H1 (cell line): ENCODE data around the gene AAMP. TPM values are rescaled to one million over a fixed set of nuclear protein-coding genes. Genes with fewer than 3 reads are reported as not detected.

Experiments
- CTCF ChIA-PET: fragments of 300-600 bp; sonication (Branson Sonifier 250); formaldehyde crosslinking; loops from one replicate; lab custom pipeline; 2021; ENCODE audit not compliant: partially characterized antibody; lab: Charles Lee
- POLR2A ChIA-PET: fragments of 300-600 bp; sonication (Branson Sonifier 250); formaldehyde crosslinking; loops from one replicate; lab custom pipeline; 2021; ENCODE audit warnings: inconsistent platforms; ENCODE audit not compliant: partially characterized antibody; lab: Charles Lee
- DNase-seq, 2 experiments: peaks; one replicate each; pipeline versions ENCODE4 v3.0.0 to v3.0.0-alpha.2; 2010 to 2022; ENCODE audit warnings: low spot score in 2 of 2, low read depth in 1 of 2, mixed read lengths in 1 of 2
- FAIRE-seq: peaks from 2 replicates; lab custom pipeline; 2011; peaks lifted over from hg19 to GRCh38; lab: Jason Lieb, UNC
- H2AFZ ChIP-seq: 2 replicates; pipeline ENCODE4 v1.8.1; 2012; ENCODE audit warnings: low read length, inconsistent platforms
- H2AK5ac ChIP-seq: 2 replicates; pipeline ENCODE4 v1.6.1; 2013; ENCODE audit warnings: low read depth, low read length
- H2BK120ac ChIP-seq: replicated peaks from 2 replicates; pipeline ENCODE3; 2013; ENCODE audit warnings: low read depth, low read length, inconsistent platforms
- H2BK12ac ChIP-seq: 2 replicates; pipeline ENCODE4 v1.6.1; 2013; ENCODE audit warnings: low read depth, low read length
- H2BK15ac ChIP-seq: 2 replicates; pipeline ENCODE4 v1.6.1; 2013; ENCODE audit warnings: low read length
- H2BK20ac ChIP-seq: 2 replicates; pipeline ENCODE4 v1.6.1; 2013; ENCODE audit warnings: low read length
- H2BK5ac ChIP-seq: 2 replicates; pipeline ENCODE4 v1.6.1; 2013; ENCODE audit warnings: low read depth, low read length
- H3K14ac ChIP-seq: 2 replicates; pipeline ENCODE4 v1.6.1; 2013; ENCODE audit warnings: inconsistent platforms; ENCODE audit not compliant: insufficient read length
- H3K18ac ChIP-seq: 2 replicates; pipeline ENCODE4 v1.6.1; 2013; ENCODE audit warnings: low read length; ENCODE audit errors: extremely low read depth
- H3K23ac ChIP-seq: 2 replicates; pipeline ENCODE4 v1.6.1; 2013; ENCODE audit warnings: inconsistent platforms; ENCODE audit not compliant: insufficient read length
- H3K23me2 ChIP-seq: 2 replicates; pipeline ENCODE4 v1.6.1; 2013; ENCODE audit warnings: low read depth, low read length
- H3K27ac ChIP-seq: 2 replicates; pipeline ENCODE4 v1.6.1; 2011; ENCODE audit warnings: low read depth, low read length, inconsistent platforms
- H3K27me3 ChIP-seq, 4 experiments: replicated peaks in 1 of 4; 1 replicate in 1 of 4; 2 replicates in 3 of 4; pipeline versions ENCODE4 v1.6.1 to v1.8.1; 2011 to 2013; ENCODE audit warnings: low read length in 3 of 4, mild to moderate bottlenecking in 3 of 4, inconsistent platforms in 2 of 4, mixed read lengths in 2 of 4, moderate library complexity in 1 of 4; ENCODE audit not compliant: control insufficient read depth in 3 of 4, insufficient read depth in 3 of 4; ENCODE audit errors: extremely low read depth in 1 of 4
- H3K36me3 ChIP-seq, 4 experiments: 2 replicates each; pipeline versions ENCODE4 v1.6.1 to v1.8.1; 2011 to 2013; ENCODE audit warnings: mild to moderate bottlenecking in 4 of 4, low read length in 3 of 4, moderate library complexity in 2 of 4, control low read depth in 1 of 4, inconsistent platforms in 1 of 4; ENCODE audit not compliant: insufficient read depth in 4 of 4, control insufficient read depth in 2 of 4
- H3K4ac ChIP-seq: replicated peaks from 2 replicates; pipeline ENCODE3; 2013; ENCODE audit warnings: low read length, low read depth, mixed read lengths, inconsistent platforms; ENCODE audit not compliant: insufficient read length
- H3K4me1 ChIP-seq, 4 experiments: replicated peaks in 1 of 4; 1 replicate in 1 of 4; 2 replicates in 3 of 4; pipeline versions ENCODE4 v1.6.1 to v1.8.1; 2011 to 2013; ENCODE audit warnings: low read length in 3 of 4, inconsistent platforms in 2 of 4, mixed read lengths in 1 of 4; ENCODE audit not compliant: insufficient read depth in 4 of 4, control insufficient read depth in 3 of 4
- H3K4me2 ChIP-seq, 2 experiments: 2 replicates each; pipeline versions ENCODE4 v1.6.1 to v1.8.1; 2011 to 2013; ENCODE audit warnings: low read depth in 2 of 2, low read length in 2 of 2, control low read depth in 1 of 2, inconsistent platforms in 1 of 2, mild to moderate bottlenecking in 1 of 2; ENCODE audit not compliant: insufficient read depth in 1 of 2
- H3K4me3 ChIP-seq, 4 experiments: fragments of 200-600, 300-600 bp in 1 of 4; sonication (generic), shearing (Covaris generic), sonication (Bioruptor Twin) in 1 of 4; 2 replicates each; pipeline versions ENCODE4 v1.5.1 to v1.8.1; 2011 to 2016; ENCODE audit warnings: low read length in 4 of 4, low read depth in 3 of 4, control low read depth in 2 of 4, inconsistent platforms in 2 of 4, mild to moderate bottlenecking in 2 of 4, mixed read lengths in 1 of 4, moderate library complexity in 1 of 4; ENCODE audit not compliant: insufficient read depth in 2 of 4; ENCODE audit errors: extremely low read depth in 1 of 4
- H3K56ac ChIP-seq: replicated peaks from 2 replicates; pipeline ENCODE3; 2013; ENCODE audit warnings: low read depth, mild to moderate bottlenecking, mixed read lengths, low read length, inconsistent platforms; ENCODE audit not compliant: insufficient read length
- H3K79me1 ChIP-seq: 2 replicates; pipeline ENCODE4 v1.6.1; 2013; ENCODE audit warnings: low read depth, low read length, control low read depth
- H3K79me2 ChIP-seq, 2 experiments: 2 replicates each; pipeline versions ENCODE4 v1.6.1 to v1.8.1; 2012 to 2013; ENCODE audit warnings: low read length in 2 of 2, mild to moderate bottlenecking in 2 of 2, inconsistent platforms in 1 of 2; ENCODE audit not compliant: insufficient read depth in 2 of 2, control insufficient read depth in 1 of 2
- H3K9ac ChIP-seq, 4 experiments: replicated peaks in 1 of 4; 1 replicate in 1 of 4; 2 replicates in 3 of 4; pipeline versions ENCODE4 v1.6.1 to v1.8.1; 2011 to 2013; ENCODE audit warnings: low read depth in 3 of 4, low read length in 3 of 4, control low read depth in 2 of 4, mild to moderate bottlenecking in 2 of 4, moderate library complexity in 2 of 4, inconsistent platforms in 1 of 4; ENCODE audit errors: extremely low read depth in 1 of 4
- H3K9me3 ChIP-seq, 2 experiments: 2 replicates each; pipeline versions ENCODE4 v1.6.1 to v1.8.1; 2012 to 2013; ENCODE audit warnings: mild to moderate bottlenecking in 2 of 2, moderate library complexity in 2 of 2, control low read depth in 1 of 2, inconsistent platforms in 1 of 2, low read depth in 1 of 2, low read length in 1 of 2, mixed read lengths in 1 of 2; ENCODE audit not compliant: insufficient read depth in 2 of 2
- H4K20me1 ChIP-seq, 2 experiments: replicated peaks in 1 of 2; 2 replicates each; pipeline versions ENCODE3 to v1.8.1; 2011 to 2013; ENCODE audit warnings: inconsistent platforms in 2 of 2, low read length in 2 of 2, mild to moderate bottlenecking in 1 of 2; ENCODE audit not compliant: insufficient read depth in 2 of 2, control insufficient read depth in 1 of 2
- H4K5ac ChIP-seq: 2 replicates; pipeline ENCODE4 v1.6.1; 2013; ENCODE audit warnings: low read length, low read depth, mixed read lengths, inconsistent platforms; ENCODE audit not compliant: insufficient read length
- H4K8ac ChIP-seq: 2 replicates; pipeline ENCODE4 v1.8.0; 2013; ENCODE audit warnings: mild to moderate bottlenecking, moderate library complexity, low read length, inconsistent platforms; ENCODE audit not compliant: insufficient read depth; ENCODE audit errors: extremely low read depth
- H4K91ac ChIP-seq: replicated peaks from 2 replicates; pipeline ENCODE3; 2013; ENCODE audit warnings: low read length, mixed read lengths, inconsistent platforms; ENCODE audit not compliant: insufficient read length
- EGR1 ChIP-seq: IDR thresholded peaks from 2 replicates; pipeline ENCODE4 v1.6.1; 2011; ENCODE audit warnings: low read depth, low read length, borderline replicate concordance
- EP300 ChIP-seq, 2 experiments: IDR thresholded peaks; 1 replicate in 1 of 2; 2 replicates in 1 of 2; pipeline ENCODE4 v1.6.1; 2011 to 2012; ENCODE audit warnings: low read depth in 2 of 2, low read length in 2 of 2, mild to moderate bottlenecking in 2 of 2, borderline replicate concordance in 1 of 2, inconsistent platforms in 1 of 2, moderate library complexity in 1 of 2
- GABPA ChIP-seq: IDR thresholded peaks from 2 replicates; pipeline ENCODE4 v1.6.1; 2011; ENCODE audit warnings: mild to moderate bottlenecking, low read length, moderate library complexity, borderline replicate concordance; ENCODE audit not compliant: insufficient read depth
- HDAC2 ChIP-seq, 2 experiments: fragments of 300-600 bp in 1 of 2; sonication (generic) in 1 of 2; IDR thresholded peaks; 2 replicates each; pipeline ENCODE4 v1.6.1; 2011 to 2012; ENCODE audit warnings: low read depth in 2 of 2, low read length in 2 of 2, mild to moderate bottlenecking in 2 of 2, moderate library complexity in 2 of 2, borderline replicate concordance in 1 of 2, inconsistent platforms in 1 of 2
- JUN ChIP-seq: IDR thresholded peaks from 2 replicates; pipeline ENCODE4 v1.6.1; 2011; ENCODE audit warnings: low read depth, mild to moderate bottlenecking, improper control_type of control experiment, low read length
- NRF1 ChIP-seq: IDR thresholded peaks from 2 replicates; pipeline ENCODE4 v1.6.1; 2011; ENCODE audit warnings: mild to moderate bottlenecking, low read depth, low read length, improper control_type of control experiment
- PHF8 ChIP-seq: fragments of 200-600 bp; sonication (generic); conservative IDR thresholded peaks from 2 replicates; pipeline ENCODE4 v1.7.1; 2012; ENCODE audit warnings: low read depth, mild to moderate bottlenecking, inconsistent platforms, low read length, moderate library complexity
- POLR2A ChIP-seq, 2 experiments: IDR thresholded peaks; 1 replicate in 1 of 2; 2 replicates in 1 of 2; pipeline ENCODE4 v1.6.1; 2011; ENCODE audit warnings: low read depth in 2 of 2, low read length in 2 of 2, mild to moderate bottlenecking in 2 of 2; ENCODE audit errors: control extremely low read depth in 1 of 2
- RFX5 ChIP-seq: IDR thresholded peaks from 2 replicates; pipeline ENCODE4 v1.6.1; 2011; ENCODE audit warnings: low read depth, low read length, improper control_type of control experiment, borderline replicate concordance
- SP1 ChIP-seq: IDR thresholded peaks from 2 replicates; pipeline ENCODE4 v1.6.1; 2011; ENCODE audit warnings: low read depth, low read length
- TAF7 ChIP-seq: optimal IDR thresholded peaks from 2 replicates; pipeline ENCODE3; 2011; ENCODE audit warnings: low read depth, mild to moderate bottlenecking, inconsistent platforms, low read length, moderate library complexity, borderline replicate concordance
- WGBS, 2 experiments: shearing (Covaris generic) in 1 of 2; methylation state at CpG; one replicate each; pipeline versions ENCODE4 v1.1.6 to v1.1.7; 2013 to 2015; ENCODE audit warnings: low lambda C conversion rate in 2 of 2, mixed read lengths in 2 of 2, inconsistent platforms in 1 of 2, low coverage in 1 of 2, missing lambda C conversion rate in 1 of 2; ENCODE audit not compliant: insufficient replicate concordance in 2 of 2, insufficient coverage in 1 of 2, insufficient read length in 1 of 2; ENCODE audit errors: extremely low coverage in 1 of 2, missing lambda C conversion rate in 1 of 2; 5-methylcytosine and 5-hydroxymethylcytosine counted together
- polyA plus RNA-seq, 7 experiments: library from polyadenylated mRNA; depleted of rRNA in 3 of 7; stranded (reverse) in 5 of 7; unstranded in 2 of 7; fragments of >200 nt in 5 of 7; fragments of 200-250 nt in 2 of 7; gene quantifications; 1 replicate in 5 of 7; 2 replicates in 1 of 7; 4 replicates in 1 of 7; pipeline versions ENCODE4 v1.2.1 to v1.2.3, GENCODE V29; 2011 to 2013; ENCODE audit warnings: missing spikeins in 2 of 7, mixed read lengths in 2 of 7
- total RNA-seq: library from RNA; stranded (reverse); fragmentation: NEBNext Ultra II Directional; extraction: Animal tissue kit (Norgen Biotek cat#: 25700); gene quantifications from 2 replicates; pipeline ENCODE4 v1.2.1, GENCODE V29; 2021
- TF ChIP-seq, protein P1 (sequence below): IDR thresholded peaks from 2 replicates; pipeline ENCODE4 v1.6.1; 2011; ENCODE audit warnings: low read length, improper control_type of control experiment

Gene AAMP
- total and polyA plus RNA-seq, 2 of the 8 experiments (the other 6 are each of a cell fraction or from before 2014, with no cell fraction given) = 119 to 125 TPM

DNA sequence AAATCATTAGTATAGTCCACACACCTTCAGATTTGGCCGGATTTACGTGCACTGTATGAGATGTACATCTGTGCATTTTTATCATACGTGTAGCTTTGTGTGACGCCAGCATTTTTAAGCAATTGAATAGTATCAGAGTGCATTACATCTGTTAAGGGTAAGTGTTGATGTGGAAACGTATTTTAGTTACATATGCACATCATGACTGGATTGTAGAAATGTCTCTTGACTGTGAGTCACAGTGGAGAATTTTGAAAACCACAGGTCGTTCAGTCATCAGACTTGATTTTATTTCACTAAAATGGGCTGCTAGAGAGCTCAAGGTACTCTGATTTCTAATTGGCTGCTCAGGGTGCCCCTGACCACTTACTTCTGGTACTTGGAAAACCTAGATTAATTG is 14.5 kb downstream of the AAMP start:
- Histone ChIP-seq H3K9me3 (no peaks in the 10 kb centered on the region), H2BK12ac (no peak overlapping the region), H2BK5ac (no peak overlapping the region), H3K14ac (no peak overlapping the region), H3K4me3 (no peak overlapping the region), H3K36me3 (peaks cover 21 to 55% (median 43%) of the 10 kb centered on the region in 4 experiments), H4K8ac (no peak overlapping the region), H2AK5ac (no peak overlapping the region), H3K27ac (no peak overlapping the region), H3K9ac (no peak overlapping the region), H3K23me2 (no peaks in the 10 kb centered on the region), H4K91ac (no peak overlapping the region), H2BK20ac (no peak overlapping the region), H3K23ac (no peak overlapping the region), H2BK120ac (no peak overlapping the region), H3K18ac (no peak overlapping the region), H2BK15ac (no peak overlapping the region), H3K27me3 (no peaks in the 10 kb centered on the region), H2AFZ (no peak overlapping the region), H4K5ac (no peak overlapping the region), H3K4ac (no peak overlapping the region), H4K20me1 (peaks cover 0 to 2% of the 10 kb centered on the region in 2 experiments), H3K79me2 (no peaks in the 10 kb centered on the region), H3K4me1 (peaks cover 2 to 11% (median 5%) of the 10 kb centered on the region in 4 experiments), H3K79me1 (no peaks in the 10 kb centered on the region), H3K4me2 (no peak overlapping the region), H3K56ac (no peak overlapping the region)
- CTCF ChIA-PET = interaction anchor here (0.7 to 2.0 kb wide), 4 partner anchors 46 to 131 kb away, joined by 3 to 7 read pairs (median 3); no protein-coding TSS in a partner anchor
- no peak for DNase-seq
- POLR2A ChIA-PET = interaction anchor here (0.9 to 2.9 kb wide), 7 partner anchors 8 to 207 kb away, joined by 3 to 8 read pairs (median 3); partner anchors contain the start of genes AAMP and PNKD
- WGBS, 2 experiments = 75% methylated on average over 6 of the region's 6 CpGs; no CpG with 5 or more reads in 1 of the 2 experiments
- FAIRE-seq = no peak
- no peak for TF ChIP-seq EP300 (IDR thresholded peaks at IDR 0.05; ENCODE audit: borderline replicate concordance in 1 of 2, low read depth in 2 of 2, low read length in 2 of 2)
- TF ChIP-seq, protein P1, sequence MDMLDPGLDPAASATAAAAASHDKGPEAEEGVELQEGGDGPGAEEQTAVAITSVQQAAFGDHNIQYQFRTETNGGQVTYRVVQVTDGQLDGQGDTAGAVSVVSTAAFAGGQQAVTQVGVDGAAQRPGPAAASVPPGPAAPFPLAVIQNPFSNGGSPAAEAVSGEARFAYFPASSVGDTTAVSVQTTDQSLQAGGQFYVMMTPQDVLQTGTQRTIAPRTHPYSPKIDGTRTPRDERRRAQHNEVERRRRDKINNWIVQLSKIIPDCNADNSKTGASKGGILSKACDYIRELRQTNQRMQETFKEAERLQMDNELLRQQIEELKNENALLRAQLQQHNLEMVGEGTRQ = no peak
- no peak for TF ChIP-seq NRF1
- TF ChIP-seq JUN = no peak
- TF ChIP-seq RFX5 = no peak
- no peak for TF ChIP-seq SP1
- no peak for TF ChIP-seq EGR1
- TF ChIP-seq PHF8 = no peak
- TF ChIP-seq GABPA = no peak
- no peak for TF ChIP-seq HDAC2 (IDR thresholded peaks at IDR 0.05; ENCODE audit: borderline replicate concordance in 1 of 2, low read depth in 2 of 2, low read length in 2 of 2)
- no peak for TF ChIP-seq POLR2A (IDR thresholded peaks at IDR 0.05; ENCODE audit: control extremely low read depth in 1 of 2, low read depth in 2 of 2, low read length in 2 of 2)
- TF ChIP-seq TAF7 = no peak
